Right renal cortex interstitium (tissue), 3 donors: ENCODE measurements around the gene HOXC11. TPM values are rescaled to one million over a fixed set of nuclear protein-coding genes. Genes with fewer than 3 reads are reported as not detected.

Experiments used
- DNase-seq, 3 donors: peaks; one replicate each; pipeline ENCODE4 v3.0.0-alpha.2; 2013; ENCODE audit warnings: low read depth in 3 of 3, low spot score in 2 of 3
- polyA plus RNA-seq, 3 donors: library from polyadenylated mRNA; unstranded; fragments of 120-200 nt; gene quantifications; one replicate each; pipeline ENCODE4 v1.2.1, GENCODE V29; 2013; ENCODE audit not compliant: insufficient read length in 3 of 3

The HOXC11 gene
- 1 to 10 TPM; 1.4 to 2.8 (median 1.5) TPM for polyA plus RNA-seq

DNA sequence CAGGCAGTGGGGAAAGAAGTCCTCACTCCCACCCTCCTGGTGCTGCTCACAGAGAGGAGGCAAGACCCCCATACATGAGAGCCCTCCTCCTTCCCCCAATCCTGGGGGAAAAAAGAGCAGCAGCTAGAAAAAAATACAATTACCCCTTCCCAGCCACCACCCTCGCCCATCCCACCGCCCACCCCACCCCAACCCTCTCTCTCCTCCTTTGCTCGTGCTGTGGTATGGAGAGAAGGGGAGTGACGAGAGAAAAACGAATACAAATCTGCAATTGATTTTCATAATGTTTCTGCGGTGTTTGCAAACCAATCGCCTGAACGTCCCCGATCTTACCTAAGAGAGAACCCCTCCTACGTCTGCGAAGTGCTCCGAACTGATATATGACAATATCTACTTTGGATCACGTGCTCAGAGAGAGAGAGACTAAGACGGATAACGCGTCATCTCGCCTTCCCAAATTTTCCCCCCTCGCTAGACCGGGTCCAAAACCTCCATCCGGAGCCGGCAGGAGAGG lies at the start of gene HOXC11:
TSS of gene HOXC11 (plus strand) at position 405 of the 514 bp plus-strand sequence. CDS start 116 bp downstream, outside the sequence.
- DNase-seq, result no peak

GRCh38 chr12:53924521-53925405 lies 48.2 kb upstream of the HOXC11 start:
- no peak for DNase-seq

DNA sequence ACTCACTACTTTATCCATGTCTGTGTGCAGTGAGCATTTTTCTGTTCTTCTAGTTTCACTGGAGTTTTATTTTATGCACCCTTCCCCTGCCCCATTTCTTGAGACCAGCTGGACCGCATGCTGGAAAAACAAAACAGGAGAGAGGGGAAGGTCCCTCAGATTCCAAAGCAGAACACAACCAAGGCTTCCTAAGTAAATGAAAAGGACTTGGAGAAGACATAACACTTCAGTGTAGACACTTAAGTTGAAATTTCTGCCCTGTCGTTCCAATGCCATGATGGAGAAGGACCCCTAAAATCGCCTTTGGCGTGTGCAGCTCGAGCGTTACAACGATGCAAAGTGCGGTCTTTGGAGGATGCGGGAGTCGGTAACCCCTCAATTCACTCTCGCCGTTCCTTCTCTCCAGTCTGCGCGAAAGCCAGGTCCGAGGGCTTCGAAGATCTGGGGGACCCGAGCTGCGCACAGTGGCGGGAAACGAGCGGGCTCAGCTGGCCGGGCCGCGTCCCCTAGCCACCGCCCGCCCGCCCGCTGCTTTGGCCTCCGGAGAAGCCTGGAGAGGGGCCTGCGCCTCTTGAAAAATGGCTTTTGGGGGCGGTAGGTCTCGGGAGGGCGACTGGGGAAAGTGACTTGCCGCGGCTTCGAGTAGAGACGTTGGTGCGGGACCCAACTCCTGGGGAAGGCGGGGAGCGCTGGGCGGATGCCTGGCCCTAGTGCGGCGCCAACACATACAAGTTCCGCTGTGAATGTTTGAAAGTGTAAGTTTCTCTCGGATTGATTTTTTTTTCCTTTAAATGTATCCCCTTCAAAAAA lies 45.5 kb upstream of the HOXC11 start:
- no peak for DNase-seq

- no peak for DNase-seq
These were observed 44.7 kb upstream of the HOXC11 start for GRCh38 chr12:53928054-53928835.

GRCh38 chr12:53929527-53929926 lies 43.4 kb upstream of the HOXC11 start:
- no peak for DNase-seq

GRCh38 chr12:53930591-53931255 lies 42.2 kb upstream of the HOXC11 start:
- no peak for DNase-seq

DNA sequence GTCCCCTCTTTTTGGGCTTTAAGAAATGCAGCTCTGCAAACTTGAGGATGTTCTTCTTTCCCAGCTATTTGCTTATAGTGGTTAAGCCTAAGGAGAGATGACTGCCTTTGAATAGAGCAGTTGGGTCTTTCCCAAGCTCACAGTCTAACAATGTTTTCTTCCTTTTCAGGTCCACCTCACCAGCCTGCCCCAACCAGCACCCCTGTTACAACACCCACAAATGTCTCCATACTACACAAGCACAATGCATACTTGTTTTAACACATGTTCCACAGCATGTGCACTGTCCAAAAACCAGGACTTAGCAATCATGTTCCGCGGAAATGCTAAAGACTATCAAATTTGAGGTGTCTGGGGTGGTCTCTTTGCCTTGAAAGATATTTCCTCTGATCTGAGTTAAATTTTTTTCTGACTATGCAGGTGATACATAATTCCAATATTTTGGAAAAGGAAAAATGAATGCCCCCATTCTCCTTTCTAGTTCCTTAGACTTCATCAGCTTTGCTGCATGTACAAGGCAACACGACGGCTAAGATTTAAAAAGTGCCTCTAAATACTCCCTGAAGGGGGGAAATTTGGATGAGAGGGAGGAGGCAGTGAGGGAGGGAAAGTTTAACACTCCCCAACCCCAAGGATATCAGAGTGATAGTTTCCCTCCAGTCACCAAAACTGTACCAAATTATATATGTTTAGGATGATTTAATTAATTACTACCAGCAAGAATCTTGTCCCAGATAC lies 40.9 kb upstream of the HOXC11 start:
- no peak for DNase-seq

- no peak for DNase-seq
These were observed 40.0 kb upstream of the HOXC11 start for GRCh38 chr12:53932915-53933314.

GRCh38 chr12:53935383-53936341 lies 37.3 kb upstream of the HOXC11 start:
- no peak for DNase-seq

- DNase-seq, result no peak
These were observed 35.8 kb upstream of the HOXC11 start for GRCh38 chr12:53937099-53937498.

DNA sequence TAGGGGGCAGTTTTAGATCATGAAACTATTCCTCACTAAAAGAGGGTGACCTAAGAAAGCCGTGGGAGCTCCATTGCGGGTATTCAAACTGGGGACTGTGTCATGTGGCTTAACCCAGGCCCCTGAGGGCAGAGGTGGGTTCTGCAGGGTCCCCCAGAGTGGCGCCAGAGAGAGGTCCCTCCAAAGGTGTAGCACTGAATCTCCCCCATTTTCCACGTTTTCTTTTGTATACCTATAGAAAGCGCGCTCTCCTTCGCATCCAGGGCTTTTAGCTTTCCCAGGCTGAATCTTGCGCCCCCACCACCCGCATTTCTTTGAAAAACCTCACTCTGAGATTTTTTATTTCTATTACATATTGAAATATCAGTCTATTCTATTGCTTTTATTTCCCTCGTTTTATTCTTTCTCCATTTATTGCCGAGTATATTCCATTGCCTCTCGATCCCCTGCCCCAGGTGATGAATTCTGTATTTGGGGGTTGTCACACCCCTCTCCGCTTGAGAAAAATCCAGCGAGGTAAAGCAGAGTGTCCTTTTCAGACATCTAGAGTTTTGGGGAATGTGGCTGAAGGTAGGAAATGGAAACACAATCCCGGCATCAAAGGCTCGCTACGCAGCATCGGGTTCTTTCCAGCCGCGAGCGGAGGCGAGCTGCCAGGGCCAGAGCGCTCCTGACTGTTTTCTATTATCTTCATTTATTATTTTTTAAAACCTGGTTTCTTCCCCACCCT lies 35.2 kb upstream of the HOXC11 start:
- DNase-seq, result no peak

- DNase-seq, result peak in 2 of 3 donors; percentile 70 to 83
These were observed 34.4 kb upstream of the HOXC11 start, which contains the start of gene HOXC13 for GRCh38 chr12:53938326-53939140. Gene HOXC13 (plus strand): TSS chr12:53938831. CDS start chr12:53938907, 76 bp downstream.

- no peak for DNase-seq
These were observed 33.5 kb upstream of the HOXC11 start for GRCh38 chr12:53939141-53940108.

GRCh38 chr12:53940443-53941014 lies 32.4 kb upstream of the HOXC11 start:
- DNase-seq, result no peak

DNA sequence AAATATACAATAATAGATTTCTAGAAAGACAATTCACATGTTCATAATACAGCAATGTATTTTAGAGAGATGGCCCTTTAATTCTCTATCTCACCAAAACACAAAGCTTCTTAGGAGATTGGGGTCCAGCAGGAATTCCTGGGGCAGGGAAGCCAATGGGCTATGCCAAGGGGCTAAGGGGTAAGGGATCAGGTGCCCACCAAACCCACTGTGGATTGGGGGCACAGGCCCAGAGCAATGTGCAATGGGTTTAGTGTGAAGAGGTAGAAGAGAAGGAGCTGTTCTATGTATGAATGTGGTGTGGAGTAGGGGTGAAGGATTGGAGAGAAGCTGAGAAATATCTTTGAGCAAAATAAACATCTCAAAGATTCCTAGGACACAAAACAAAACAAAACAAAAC lies 31.7 kb upstream of the HOXC11 start:
- no peak for DNase-seq
